ENCODE measurements around the gene MELTF. TPM values are rescaled to one million over a fixed set of nuclear protein-coding genes. Genes with fewer than 3 reads are reported as not detected.

MELTF gene
- total RNA-seq, 2 experiments from 2014 or later, result 9.6 to 14.6 TPM

GRCh38 chr3:197028728-197029510 is 698 bp downstream of the MELTF start:
- H3K79me2 ChIP-seq (ENCODE audit: insufficient read depth, low read depth, low read length), result no peaks in the 10 kb centered on the region
- CTCF ChIA-PET (ENCODE audit: unreplicated experiment), result interaction anchor here (0.6 to 1.7 kb wide), 2 partner anchors 13 to 50 kb away, joined by 4 to 5 read pairs; no protein-coding TSS in a partner anchor
- TF ChIP-seq CTCF (conservative IDR thresholded peaks at IDR 0.05; ENCODE audit: low read length) (no peak), EZH2phosphoT487 (IDR thresholded peaks at IDR 0.05; ENCODE audit: borderline replicate concordance, low read depth, low read length) (no peak)
- POLR2A ChIA-PET, result interaction anchor here (0.9 kb wide), 1 partner anchor 12 kb away, joined by 3 read pairs; no protein-coding TSS in a partner anchor
- peak overlapping the region; percentile 74 for H3K4me3 ChIP-seq (ENCODE audit: low read depth, low read length, poor library complexity, severe bottlenecking)
- no peaks in the 10 kb centered on the region for H4K20me1 ChIP-seq (ENCODE audit: insufficient read depth, low read length)
- no TSS peak for BruUV-seq (replicated peaks)
- H3K36me3 ChIP-seq (ENCODE audit: insufficient read depth, low read length), result no peaks in the 10 kb centered on the region
- intact Hi-C loops (cut with micrococcal nuclease; ENCODE audit: unreplicated experiment), result loop anchor here (1.0 kb wide), 2 partner anchors 27 to 51 kb away; no protein-coding TSS in a partner anchor
- H3K9me3 ChIP-seq (ENCODE audit: low read length), result no peaks in the 10 kb centered on the region
- peaks cover 19% of the 10 kb centered on the region for H3K4me1 ChIP-seq (ENCODE audit: insufficient read depth, low read length, poor library complexity, severe bottlenecking)
- peak overlapping the region; percentile 88 for H2AFZ ChIP-seq (ENCODE audit: low read length)
- peak; percentile 40 for DNase-seq (ENCODE audit: low spot score)
- H3K27ac ChIP-seq (ENCODE audit: low read depth, low read length, poor library complexity, severe bottlenecking), result no peak overlapping the region
- H3K9me2 ChIP-seq (ENCODE audit: insufficient read depth, low read length), result no peaks in the 10 kb centered on the region
- peak overlapping the region; percentile 83 for H3K4me2 ChIP-seq (ENCODE audit: low read length)

- Histone ChIP-seq H2AFZ (ENCODE audit: low read length) (peak overlapping the region; percentile 88; the same call in 1 of the 2 replicates), H3K4me3 (ENCODE audit: low read depth, low read length, poor library complexity, severe bottlenecking) (peak overlapping the region; percentile 74), H3K9me2 (ENCODE audit: insufficient read depth, low read length) (no peaks in the 10 kb centered on the region), H4K20me1 (ENCODE audit: insufficient read depth, low read length) (no peaks in the 10 kb centered on the region), H3K4me2 (ENCODE audit: low read length) (peak overlapping the region; percentile 83), H3K36me3 (ENCODE audit: insufficient read depth, low read length) (no peaks in the 10 kb centered on the region), H3K27ac (ENCODE audit: low read depth, low read length, poor library complexity, severe bottlenecking) (no peak overlapping the region), H3K79me2 (ENCODE audit: insufficient read depth, low read depth, low read length) (no peaks in the 10 kb centered on the region), H3K4me1 (ENCODE audit: insufficient read depth, low read length, poor library complexity, severe bottlenecking) (peaks cover 27% of the 10 kb centered on the region), H3K9me3 (ENCODE audit: low read length) (no peaks in the 10 kb centered on the region)
- BruUV-seq (replicated peaks), result no TSS peak
- no peak for DNase-seq (ENCODE audit: low spot score)
- intact Hi-C loops (cut with micrococcal nuclease; ENCODE audit: unreplicated experiment), result no loop called here
- ChIA-PET CTCF (ENCODE audit: unreplicated experiment) (no interaction called here), POLR2A (interaction anchor here (0.9 kb wide), 1 partner anchor 13 kb away, joined by 3 read pairs; no protein-coding TSS in a partner anchor)
- TF ChIP-seq EZH2phosphoT487 (IDR thresholded peaks at IDR 0.05; ENCODE audit: borderline replicate concordance, low read depth, low read length), result no peak
- TF ChIP-seq CTCF (conservative IDR thresholded peaks at IDR 0.05; ENCODE audit: low read length), result no peak
Measured at GRCh38 chr3:197027896-197028727, 1.5 kb downstream of the MELTF start.

Data from OCI-LY7 (cell line).